ENCODE data around the gene MYRIP. TPM values are rescaled to one million over a fixed set of nuclear protein-coding genes. Genes with fewer than 3 reads are reported as not detected.
"Not testable (repeated sequence)": the region's sequence is repeated elsewhere in the genome, so short reads cannot be mapped to it uniquely, and the experiment has no call there.

Gene MYRIP
- total RNA-seq, 1 donor from 2014 or later = 1.0 TPM

DNA sequence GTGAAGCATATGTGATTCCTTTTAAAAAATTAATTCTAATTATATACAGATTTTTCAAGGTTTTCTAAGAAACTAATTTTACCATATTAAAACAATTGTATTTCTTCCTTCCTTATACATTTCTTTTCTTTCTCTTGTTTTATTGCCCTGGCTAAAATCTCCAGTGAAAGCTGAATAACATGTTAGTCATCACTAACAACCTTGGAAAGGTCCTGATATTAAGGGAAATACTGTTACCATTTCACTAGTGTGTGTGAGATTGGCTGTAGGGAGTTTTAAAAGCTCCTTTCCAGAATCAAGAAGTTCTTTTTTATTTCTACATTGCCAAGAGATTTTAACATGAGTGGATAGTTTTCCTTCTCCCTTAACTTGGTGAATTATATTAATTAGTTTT lies 270.4 kb downstream of the MYRIP start:
- Histone ChIP-seq H3K27me3 (ENCODE audit: control insufficient read depth in 3 of 3, insufficient read depth in 3 of 3, low read length in 3 of 3) (no peaks in the 10 kb centered on the region), H3K27ac (ENCODE audit: low read depth, low read length) (no peak overlapping the region), H3K4me3 (ENCODE audit: low read length in 3 of 3) (no peak overlapping the region), H3K4me1 (ENCODE audit: control insufficient read depth in 3 of 3, insufficient read depth in 3 of 3, low read length in 3 of 3) (no peaks in the 10 kb centered on the region), H3K9ac (ENCODE audit: low read depth in 1 of 3, low read length in 3 of 3) (no peak overlapping the region), H3K36me3 (ENCODE audit: control insufficient read depth in 3 of 3, insufficient read depth in 3 of 3, low read length in 3 of 3) (no peaks in the 10 kb centered on the region), H3K9me3 (ENCODE audit: control insufficient read depth in 3 of 3, low read length in 3 of 3) (no peaks in the 10 kb centered on the region)

DNA sequence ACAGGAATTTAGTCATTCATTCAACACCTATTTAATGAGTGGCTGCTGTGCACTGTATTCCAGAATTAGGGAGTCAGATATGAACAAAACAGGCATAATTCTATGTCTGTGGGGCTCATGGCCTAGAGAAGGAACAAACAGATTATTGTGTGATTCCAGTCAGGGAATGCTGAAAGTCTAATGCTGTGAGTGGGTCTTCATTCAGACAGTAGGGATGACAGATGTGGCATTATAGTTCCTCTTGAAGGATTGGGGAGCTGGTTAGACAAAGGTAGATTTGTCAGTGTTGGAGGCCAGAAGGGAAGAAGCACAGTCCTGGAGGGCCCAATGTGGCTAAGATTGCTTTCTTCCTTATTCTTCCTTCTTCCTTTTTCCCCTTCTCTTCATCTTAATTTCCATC lies 273.7 kb downstream of the MYRIP start:
- H3K9ac ChIP-seq (ENCODE audit: low read depth in 1 of 3, low read length in 3 of 3) = no peak overlapping the region
- H3K4me1 ChIP-seq (ENCODE audit: control insufficient read depth in 3 of 3, insufficient read depth in 3 of 3, low read length in 3 of 3) = no peaks in the 10 kb centered on the region
- H3K27me3 ChIP-seq (ENCODE audit: control insufficient read depth in 3 of 3, insufficient read depth in 3 of 3, low read length in 3 of 3) = no peaks in the 10 kb centered on the region
- H3K9me3 ChIP-seq (ENCODE audit: control insufficient read depth in 3 of 3, low read length in 3 of 3) = no peaks in the 10 kb centered on the region
- H3K4me3 ChIP-seq (ENCODE audit: low read length in 3 of 3) = no peak overlapping the region
- H3K36me3 ChIP-seq (ENCODE audit: control insufficient read depth in 3 of 3, insufficient read depth in 3 of 3, low read length in 3 of 3) = no peaks in the 10 kb centered on the region
- no peak overlapping the region for H3K27ac ChIP-seq (ENCODE audit: low read depth, low read length)

DNA sequence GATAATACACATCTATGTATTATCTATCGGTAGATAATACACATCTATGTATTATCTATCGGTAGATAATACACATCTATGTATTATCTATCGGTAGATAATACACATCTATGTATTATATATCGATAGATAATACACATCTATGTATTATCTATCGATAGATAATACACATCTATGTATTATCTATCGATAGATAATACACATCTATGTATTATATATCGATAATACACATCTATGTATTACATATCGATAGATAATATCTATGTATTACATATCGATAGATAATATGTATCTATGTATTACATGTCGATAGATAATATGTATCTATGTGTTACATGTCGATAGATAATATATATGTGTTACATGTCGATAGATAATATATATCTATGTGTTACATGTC lies 275.0 kb downstream of the MYRIP start:
- H3K9ac ChIP-seq (ENCODE audit: low read depth in 1 of 3, low read length in 3 of 3); H3K27me3 ChIP-seq (ENCODE audit: control insufficient read depth in 3 of 3, insufficient read depth in 3 of 3, low read length in 3 of 3); H3K36me3 ChIP-seq (ENCODE audit: control insufficient read depth in 3 of 3, insufficient read depth in 3 of 3, low read length in 3 of 3); H3K4me1 ChIP-seq (ENCODE audit: control insufficient read depth in 3 of 3, insufficient read depth in 3 of 3, low read length in 3 of 3); H3K9me3 ChIP-seq (ENCODE audit: control insufficient read depth in 3 of 3, low read length in 3 of 3); H3K4me3 ChIP-seq (ENCODE audit: low read length in 3 of 3); H3K27ac ChIP-seq (ENCODE audit: low read depth, low read length): not testable (repeated sequence)

DNA sequence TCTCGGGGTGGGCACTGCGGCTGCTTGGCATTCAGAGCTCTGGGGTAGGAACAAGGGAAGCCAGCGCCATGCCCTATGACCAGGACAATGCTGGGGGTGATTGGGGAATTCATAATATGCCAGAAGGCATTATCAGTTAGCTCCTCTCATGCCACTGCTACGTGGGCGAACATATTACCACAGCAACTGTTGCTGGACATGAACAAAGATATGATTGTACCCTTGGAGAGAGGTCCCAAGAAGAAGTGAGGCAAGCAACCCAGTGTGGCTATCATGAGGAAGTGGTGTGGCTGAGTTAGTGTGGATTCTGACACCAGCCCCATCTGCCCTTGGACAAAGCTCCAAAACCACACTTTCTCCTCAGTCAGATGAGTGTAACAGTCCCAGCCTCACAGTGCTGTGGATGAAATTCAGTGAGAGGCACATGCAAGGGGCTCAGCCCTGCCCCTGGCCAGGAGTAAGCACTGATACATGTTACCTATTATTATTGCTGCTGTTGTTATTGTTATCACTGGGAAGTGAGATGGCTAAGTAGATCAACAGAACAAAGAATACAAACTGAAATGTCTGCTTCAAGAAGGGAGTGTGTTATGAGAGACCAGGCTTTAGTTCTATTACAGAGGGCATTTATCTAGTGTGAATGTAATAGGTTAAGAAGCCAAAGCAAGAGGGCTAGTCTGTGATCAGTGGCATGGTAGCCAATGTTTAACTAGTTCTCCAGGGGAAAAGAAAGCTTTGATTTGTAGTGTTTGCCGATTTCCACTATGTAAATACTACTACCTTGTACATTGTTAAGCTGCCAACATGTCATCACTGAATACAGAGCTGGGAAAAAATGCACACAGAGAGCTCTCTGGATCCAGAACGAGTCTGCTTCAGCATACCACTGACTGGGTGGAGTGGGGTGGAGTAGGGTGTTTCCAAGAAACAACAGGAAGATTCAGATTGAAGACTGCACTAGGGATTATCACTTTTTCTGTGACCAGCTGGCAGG lies 277.8 kb downstream of the MYRIP start:
- Histone ChIP-seq H3K9ac (ENCODE audit: low read depth in 1 of 3, low read length in 3 of 3) (peak overlapping the region in 1 of 3 donors; percentile 24), H3K4me1 (ENCODE audit: control insufficient read depth in 3 of 3, insufficient read depth in 3 of 3, low read length in 3 of 3) (no peaks in the 10 kb centered on the region), H3K27me3 (ENCODE audit: control insufficient read depth in 3 of 3, insufficient read depth in 3 of 3, low read length in 3 of 3) (no peaks in the 10 kb centered on the region), H3K36me3 (ENCODE audit: control insufficient read depth in 3 of 3, insufficient read depth in 3 of 3, low read length in 3 of 3) (no peaks in the 10 kb centered on the region), H3K27ac (ENCODE audit: low read depth, low read length) (no peak overlapping the region), H3K9me3 (ENCODE audit: control insufficient read depth in 3 of 3, low read length in 3 of 3) (no peaks in the 10 kb centered on the region), H3K4me3 (ENCODE audit: low read length in 3 of 3) (no peak overlapping the region)

DNA sequence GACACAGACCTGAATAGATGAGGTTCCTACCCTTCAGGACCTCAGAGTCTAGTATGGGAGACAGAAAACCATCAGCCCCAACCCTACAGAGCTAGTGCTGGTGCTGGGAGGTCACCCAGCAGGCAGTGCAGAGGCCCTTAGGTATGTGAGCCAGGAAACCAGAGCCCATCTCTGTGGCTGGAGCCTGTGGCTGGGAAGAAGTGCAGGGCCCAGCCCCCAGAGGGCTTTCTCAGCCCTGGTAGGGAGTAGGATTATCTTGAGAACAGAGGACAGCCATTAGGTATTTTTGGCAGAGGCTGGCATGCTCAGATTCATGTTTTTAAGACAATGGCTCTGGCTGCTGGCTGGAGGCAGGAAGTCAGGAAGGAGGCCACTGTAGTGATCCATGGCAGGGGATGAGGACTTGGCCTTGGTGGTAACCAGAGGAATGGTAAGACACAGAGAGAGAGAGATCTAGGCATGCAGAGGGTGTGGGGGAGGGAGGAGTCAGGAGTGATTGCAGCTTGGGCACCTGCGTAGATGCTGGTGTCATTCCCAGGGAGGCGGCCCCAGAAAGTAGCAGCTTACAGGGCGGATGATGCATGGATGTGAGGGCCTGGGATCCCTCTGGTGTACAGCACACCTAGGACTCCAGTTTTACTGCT lies 279.2 kb downstream of the MYRIP start:
- H3K4me1 ChIP-seq (ENCODE audit: control insufficient read depth in 3 of 3, insufficient read depth in 3 of 3, low read length in 3 of 3) = no peaks in the 10 kb centered on the region
- no peak overlapping the region for H3K27ac ChIP-seq (ENCODE audit: low read depth, low read length)
- no peak overlapping the region for H3K9ac ChIP-seq (ENCODE audit: low read depth in 1 of 3, low read length in 3 of 3)
- H3K4me3 ChIP-seq (ENCODE audit: low read length in 3 of 3) = no peak overlapping the region
- no peaks in the 10 kb centered on the region for H3K9me3 ChIP-seq (ENCODE audit: control insufficient read depth in 3 of 3, low read length in 3 of 3)
- H3K27me3 ChIP-seq (ENCODE audit: control insufficient read depth in 3 of 3, insufficient read depth in 3 of 3, low read length in 3 of 3) = no peaks in the 10 kb centered on the region
- H3K36me3 ChIP-seq (ENCODE audit: control insufficient read depth in 3 of 3, insufficient read depth in 3 of 3, low read length in 3 of 3) = no peaks in the 10 kb centered on the region

DNA sequence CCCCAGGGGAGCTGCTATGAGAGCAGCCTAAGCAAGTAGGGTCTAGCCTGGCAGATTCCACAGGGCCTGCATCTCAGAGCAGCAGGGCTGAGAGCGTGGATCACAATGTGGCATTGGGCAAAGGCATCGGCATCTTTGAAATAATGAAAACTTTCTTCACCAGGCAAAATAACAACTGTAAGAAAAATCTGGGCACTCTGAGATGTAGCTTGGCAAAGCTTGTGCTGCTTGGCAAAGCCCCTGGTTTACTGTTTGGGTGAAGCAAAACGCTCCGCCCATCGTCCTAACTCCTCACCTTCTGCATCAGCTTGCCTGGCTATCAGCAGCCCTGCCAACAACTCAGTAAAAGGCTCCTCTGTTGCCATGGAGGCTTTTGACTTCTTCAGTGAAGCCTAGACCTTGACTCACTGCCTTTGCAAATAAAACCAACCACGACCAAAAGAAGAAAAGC lies 287.3 kb downstream of the MYRIP start:
- H3K36me3 ChIP-seq (ENCODE audit: control insufficient read depth in 3 of 3, insufficient read depth in 3 of 3, low read length in 3 of 3) = no peaks in the 10 kb centered on the region
- no peak overlapping the region for H3K27ac ChIP-seq (ENCODE audit: low read depth, low read length)
- no peaks in the 10 kb centered on the region for H3K9me3 ChIP-seq (ENCODE audit: control insufficient read depth in 3 of 3, low read length in 3 of 3)
- no peaks in the 10 kb centered on the region for H3K27me3 ChIP-seq (ENCODE audit: control insufficient read depth in 3 of 3, insufficient read depth in 3 of 3, low read length in 3 of 3)
- H3K9ac ChIP-seq (ENCODE audit: low read depth in 1 of 3, low read length in 3 of 3) = no peak overlapping the region
- H3K4me1 ChIP-seq (ENCODE audit: control insufficient read depth in 3 of 3, insufficient read depth in 3 of 3, low read length in 3 of 3) = peaks cover 0 to 3% (median 0%) of the 10 kb centered on the region in 3 donors
- no peak overlapping the region for H3K4me3 ChIP-seq (ENCODE audit: low read length in 3 of 3)

DNA sequence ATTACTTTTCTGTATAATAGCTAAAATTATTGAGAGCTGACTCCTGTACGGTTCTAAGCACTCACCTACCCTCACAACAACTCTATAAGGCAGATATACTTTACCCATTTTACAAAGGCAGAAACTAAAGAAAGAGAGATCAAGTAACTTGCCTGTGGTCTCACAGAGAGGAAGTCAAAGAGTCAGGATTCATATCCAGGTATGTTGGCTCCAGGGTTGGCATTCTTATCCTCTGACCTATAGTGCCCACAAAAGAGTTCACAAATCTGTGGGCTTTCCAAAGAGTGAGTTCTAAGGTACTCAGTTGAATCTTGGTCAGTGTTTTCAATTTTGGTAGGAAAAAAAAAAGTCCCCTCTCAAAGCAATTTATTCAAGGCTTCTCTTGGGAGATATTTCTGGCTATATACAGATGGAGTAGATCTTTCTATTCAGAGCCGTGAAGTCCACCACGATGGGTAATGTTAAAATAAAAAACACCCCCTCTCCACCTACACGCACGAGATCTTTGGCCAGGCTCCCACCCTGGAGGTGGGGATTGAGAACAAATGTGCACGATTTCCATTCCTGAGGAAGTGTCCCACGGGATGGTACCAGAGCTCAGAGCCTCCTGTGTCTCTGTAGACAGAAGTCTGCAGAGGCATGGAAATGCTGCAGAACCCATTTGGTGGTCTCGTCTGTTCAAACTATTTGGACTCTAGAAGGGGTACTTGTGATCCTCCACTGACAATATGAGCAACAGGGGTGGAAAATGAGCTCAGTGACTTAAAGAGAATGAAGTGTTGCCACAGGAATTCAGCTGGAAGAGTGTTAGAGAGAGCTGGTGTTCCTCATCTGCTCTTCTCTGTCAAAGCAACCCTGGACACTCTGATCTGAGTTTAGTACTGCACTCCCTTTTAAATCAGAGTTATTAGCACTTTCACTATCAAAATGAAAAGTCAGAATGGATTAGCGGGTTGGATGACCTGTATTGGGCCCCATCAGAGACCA lies 288.0 kb downstream of the MYRIP start:
- H3K27me3 ChIP-seq (ENCODE audit: control insufficient read depth in 3 of 3, insufficient read depth in 3 of 3, low read length in 3 of 3) = no peaks in the 10 kb centered on the region
- H3K9ac ChIP-seq (ENCODE audit: low read depth in 1 of 3, low read length in 3 of 3) = no peak overlapping the region
- no peak overlapping the region for H3K4me3 ChIP-seq (ENCODE audit: low read length in 3 of 3)
- no peaks in the 10 kb centered on the region for H3K36me3 ChIP-seq (ENCODE audit: control insufficient read depth in 3 of 3, insufficient read depth in 3 of 3, low read length in 3 of 3)
- peaks cover 0 to 5% (median 0%) of the 10 kb centered on the region in 3 donors for H3K9me3 ChIP-seq (ENCODE audit: control insufficient read depth in 3 of 3, low read length in 3 of 3)
- H3K4me1 ChIP-seq (ENCODE audit: control insufficient read depth in 3 of 3, insufficient read depth in 3 of 3, low read length in 3 of 3) = peaks cover 0 to 3% (median 0%) of the 10 kb centered on the region in 3 donors
- no peak overlapping the region for H3K27ac ChIP-seq (ENCODE audit: low read depth, low read length)

DNA sequence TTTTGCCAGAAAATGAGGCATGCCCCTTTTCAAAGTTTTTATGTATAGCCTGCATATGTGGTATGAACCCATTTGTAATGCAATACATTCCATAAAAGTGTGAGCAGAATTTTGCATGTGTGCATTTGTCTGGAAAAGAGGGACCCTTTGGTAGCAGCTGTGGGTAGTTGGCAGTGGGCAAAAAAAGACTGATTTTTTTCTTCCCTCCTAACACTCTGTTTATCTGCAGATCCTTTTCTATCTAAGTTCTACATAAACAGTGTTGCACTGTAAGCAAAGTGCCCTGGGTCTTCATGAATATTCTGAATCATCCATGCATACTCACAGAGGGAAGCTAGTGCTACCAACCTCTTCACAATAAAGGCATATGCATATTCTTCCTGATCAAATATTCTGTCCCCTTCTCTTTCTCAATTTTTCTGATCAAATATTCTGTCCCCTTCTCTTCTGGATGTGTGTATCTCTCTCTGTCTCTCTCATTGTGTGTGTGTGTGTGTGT lies 288.9 kb downstream of the MYRIP start:
- Histone ChIP-seq H3K27ac (ENCODE audit: low read depth, low read length) (no peak overlapping the region), H3K36me3 (ENCODE audit: control insufficient read depth in 3 of 3, insufficient read depth in 3 of 3, low read length in 3 of 3) (no peaks in the 10 kb centered on the region), H3K4me3 (ENCODE audit: low read length in 3 of 3) (no peak overlapping the region), H3K27me3 (ENCODE audit: control insufficient read depth in 3 of 3, insufficient read depth in 3 of 3, low read length in 3 of 3) (no peaks in the 10 kb centered on the region), H3K9ac (ENCODE audit: low read depth in 1 of 3, low read length in 3 of 3) (no peak overlapping the region), H3K9me3 (ENCODE audit: control insufficient read depth in 3 of 3, low read length in 3 of 3) (peaks cover 0 to 5% (median 0%) of the 10 kb centered on the region in 3 donors), H3K4me1 (ENCODE audit: control insufficient read depth in 3 of 3, insufficient read depth in 3 of 3, low read length in 3 of 3) (peaks cover 0 to 3% (median 0%) of the 10 kb centered on the region in 3 donors)

DNA sequence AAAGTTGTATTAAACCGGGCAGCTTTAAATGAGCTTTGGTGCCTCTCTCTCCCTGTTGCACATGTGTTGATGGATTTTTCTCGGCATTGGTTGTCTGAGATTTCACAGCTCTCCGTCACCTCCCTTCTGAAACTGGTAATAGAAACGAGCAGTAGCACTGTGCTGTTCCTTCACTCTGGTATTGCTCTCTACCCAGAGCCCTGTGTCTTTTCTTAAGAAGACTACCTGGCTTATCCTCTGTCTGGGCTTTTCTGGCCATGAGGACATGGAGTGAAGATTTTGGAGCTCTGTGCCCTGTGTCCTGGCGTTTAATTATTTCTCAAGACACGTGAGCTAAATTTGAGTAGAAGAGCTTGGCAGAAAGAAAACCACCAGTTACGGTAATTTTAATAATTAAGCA lies 290.5 kb downstream of the MYRIP start:
- Histone ChIP-seq H3K9me3 (ENCODE audit: control insufficient read depth in 3 of 3, low read length in 3 of 3) (peaks cover 0 to 5% (median 0%) of the 10 kb centered on the region in 3 donors), H3K27me3 (ENCODE audit: control insufficient read depth in 3 of 3, insufficient read depth in 3 of 3, low read length in 3 of 3) (no peaks in the 10 kb centered on the region), H3K9ac (ENCODE audit: low read depth in 1 of 3, low read length in 3 of 3) (no peak overlapping the region), H3K27ac (ENCODE audit: low read depth, low read length) (no peak overlapping the region), H3K4me1 (ENCODE audit: control insufficient read depth in 3 of 3, insufficient read depth in 3 of 3, low read length in 3 of 3) (peaks cover 0 to 3% (median 0%) of the 10 kb centered on the region in 3 donors), H3K4me3 (ENCODE audit: low read length in 3 of 3) (no peak overlapping the region), H3K36me3 (ENCODE audit: control insufficient read depth in 3 of 3, insufficient read depth in 3 of 3, low read length in 3 of 3) (no peaks in the 10 kb centered on the region)
